Activated naive CD8-positive, alpha-beta T cell treated with anti-CD3 and anti-CD28 coated beads, Interleukin-2, amount 10 ng/mL, durations not matched to agents 7 days and 5 days (primary cell): Measurements from ENCODE around the gene TRAFD1. TPM values are rescaled to one million over a fixed set of nuclear protein-coding genes. Genes with fewer than 3 reads are reported as not detected.
A peak's percentile ranks its signal among the peaks of the same experiment; 100 is the strongest.
"Not testable (repeated sequence)": the region's sequence is repeated elsewhere in the genome, so short reads cannot be mapped to it uniquely, and the experiment has no call there.

Source experiments
- ATAC-seq: fragments of 150-1000 bp; cut with Tn5 transposase; one replicate; pipeline ENCODE4 v1.10.0; 2021; ENCODE audit warnings: low read depth, moderate library complexity
- POLR2A ChIA-PET: fragments of 350-600 bp; sonication (Branson Sonifier 250); formaldehyde crosslinking; loops from one replicate; lab custom pipeline; 2021; ENCODE audit warnings: antibody characterized with exemption; lab: Charles Lee
- DNase-seq: peaks from one replicate; pipeline ENCODE4 v3.0.0; 2021
- H3K27ac Mint-ChIP-seq: one replicate; pipeline ENCODE4 v1.8.0; 2022; ENCODE audit warnings: mild to moderate bottlenecking, mixed read lengths
- H3K27me3 Mint-ChIP-seq: one replicate; pipeline ENCODE4 v1.8.0; 2022; ENCODE audit warnings: mild to moderate bottlenecking, moderate library complexity, mixed read lengths
- H3K36me3 Mint-ChIP-seq: one replicate; pipeline ENCODE4 v1.8.0; 2021; ENCODE audit warnings: mild to moderate bottlenecking, mixed read lengths
- H3K4me1 Mint-ChIP-seq: one replicate; pipeline ENCODE4 v1.8.0; 2021; ENCODE audit warnings: mixed read lengths
- H3K4me3 Mint-ChIP-seq: one replicate; pipeline ENCODE4 v1.8.0; 2022; ENCODE audit warnings: mild to moderate bottlenecking, moderate library complexity, mixed read lengths
- H3K9me3 Mint-ChIP-seq: one replicate; pipeline ENCODE4 v1.8.0; 2021; ENCODE audit warnings: mixed read lengths
- total RNA-seq, 2 experiments: library from RNA; stranded (reverse); gene quantifications; one replicate each; pipeline ENCODE4 v1.2.3, GENCODE V29; 2021

The TRAFD1 gene
- 10 to 100 TPM; 69.7 to 70.3 TPM for total RNA-seq

GRCh38 chr12:112125250-112125999 lies at the start of gene TRAFD1:
Gene TRAFD1, plus strand, starts transcription at chr12:112125560. Its CDS starts 4,963 bp downstream, at chr12:112130523.
- Mint-ChIP-seq H3K27ac (peak within 1 kb of the TSS; percentile 84), H3K4me3 (peak within 1 kb of the TSS; percentile 87), H3K36me3 (peaks cover 7% of the 10 kb centered on the region), H3K9me3 (no peaks in the 10 kb centered on the region), H3K4me1 (peaks cover 36% of the 10 kb centered on the region), H3K27me3 (peaks cover 4% of the 10 kb centered on the region)
- ATAC-seq (peak; percentile 99), DNase-seq (peak; percentile 99)
- POLR2A ChIA-PET: interaction anchor here (0.6 to 8.8 kb wide), 14 partner anchors 10 to 813 kb away, joined by 3 to 146 read pairs (median 4); partner anchors contain the start of genes ERP29, NAA25, OAS3 and TMEM116

DNA sequence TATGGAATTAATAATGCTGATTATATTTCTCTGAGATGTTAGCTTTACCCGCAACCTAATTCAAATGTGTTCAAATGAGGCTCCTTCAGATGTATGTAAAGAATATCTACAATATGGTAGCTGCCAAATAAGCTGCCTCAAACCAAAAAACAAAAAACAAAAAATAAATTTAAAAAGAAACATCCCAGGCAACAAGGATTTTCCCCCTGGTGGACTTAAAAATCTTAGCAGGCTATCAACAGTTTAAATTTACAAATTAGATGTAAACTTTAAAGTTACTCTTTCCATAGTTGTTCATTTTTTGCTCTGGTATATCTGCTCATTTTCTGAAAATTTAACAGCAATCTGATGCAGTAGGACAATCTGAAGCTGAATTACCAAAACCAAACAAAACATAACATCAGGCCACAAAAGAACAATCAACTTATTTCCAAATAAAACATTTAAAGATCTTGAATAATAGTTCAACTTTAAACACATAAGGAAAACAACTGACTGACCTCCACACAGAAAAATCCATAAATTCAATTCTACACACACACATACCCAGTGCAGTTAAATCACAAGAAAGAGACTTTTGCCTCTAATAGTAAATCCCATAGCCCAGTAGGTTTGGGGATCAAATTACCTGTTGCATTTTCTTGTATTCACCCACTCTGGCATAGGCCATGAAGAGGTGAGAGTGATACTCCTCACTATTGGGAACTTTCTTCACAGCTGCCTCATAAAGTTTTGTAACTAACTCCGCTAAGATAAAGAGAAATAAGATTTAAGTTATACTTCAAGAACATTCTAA lies 38.1 kb upstream of the TRAFD1 start:
- ATAC-seq: no peak
- Mint-ChIP-seq H3K27ac (no peak overlapping the region), H3K27me3 (no peaks in the 10 kb centered on the region), H3K36me3 (peaks cover 39% of the 10 kb centered on the region), H3K4me1 (peaks cover 15% of the 10 kb centered on the region), H3K4me3 (no peak overlapping the region), H3K9me3 (no peaks in the 10 kb centered on the region)
- POLR2A ChIA-PET: interaction anchor here (1.7 kb wide), 1 partner anchor 22 kb away, joined by 5 read pairs; the partner anchor contains the start of gene NAA25
- no peak for DNase-seq

DNA sequence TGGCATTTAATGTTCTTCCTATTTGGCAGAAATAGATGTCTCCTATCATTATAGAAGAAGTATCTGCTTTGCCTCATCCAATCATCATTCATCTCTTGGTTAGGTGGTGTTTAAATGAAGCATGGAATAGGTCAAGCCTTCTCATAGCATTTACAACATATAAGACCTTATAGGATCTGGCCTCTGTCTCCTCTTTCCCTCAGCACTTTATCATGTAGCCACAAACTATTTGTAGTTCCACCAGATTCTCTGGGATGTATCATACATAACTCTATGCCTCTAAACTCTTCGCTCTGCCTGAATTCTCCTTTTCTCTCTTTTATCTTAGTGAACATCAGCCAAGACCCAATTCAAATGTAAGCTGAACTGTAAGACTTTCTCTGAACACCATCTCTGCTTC lies 37.5 kb upstream of the TRAFD1 start:
- POLR2A ChIA-PET: interaction anchor here (1.7 kb wide), 1 partner anchor 21 kb away, joined by 5 read pairs; the partner anchor contains the start of gene NAA25
- no peak overlapping the region for H3K27ac Mint-ChIP-seq
- H3K27me3 Mint-ChIP-seq: no peaks in the 10 kb centered on the region
- peaks cover 36% of the 10 kb centered on the region for H3K36me3 Mint-ChIP-seq
- DNase-seq (no peak), ATAC-seq (no peak)
- no peaks in the 10 kb centered on the region for H3K9me3 Mint-ChIP-seq
- H3K4me1 Mint-ChIP-seq: peaks cover 13% of the 10 kb centered on the region
- no peak overlapping the region for H3K4me3 Mint-ChIP-seq

DNA sequence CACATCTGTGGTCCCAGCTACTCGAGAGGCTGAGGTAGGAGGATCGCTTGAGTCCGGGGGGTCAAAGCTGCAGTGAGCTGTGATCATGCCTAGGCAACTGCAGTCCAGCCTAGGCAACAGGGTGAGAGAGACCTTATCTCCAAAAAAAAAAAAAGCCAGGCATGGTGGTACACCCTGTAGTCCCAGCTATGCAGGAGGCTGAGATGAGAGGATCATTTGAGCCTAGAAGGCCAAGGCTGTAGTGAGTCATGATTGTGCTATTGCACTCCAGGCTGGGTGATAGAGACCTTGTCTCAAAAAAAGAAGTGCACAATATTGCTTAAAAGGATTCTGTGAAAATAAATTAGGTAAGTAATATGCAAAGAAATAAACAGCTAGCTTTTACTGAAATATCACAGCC lies 33.8 kb upstream of the TRAFD1 start:
- Mint-ChIP-seq H3K27me3 (no peaks in the 10 kb centered on the region), H3K36me3 (peaks cover 28% of the 10 kb centered on the region), H3K4me1 (peaks cover 13% of the 10 kb centered on the region), H3K4me3 (no peak overlapping the region), H3K27ac (no peak overlapping the region), H3K9me3 (no peaks in the 10 kb centered on the region)
- ATAC-seq (no peak), DNase-seq (no peak)
- POLR2A ChIA-PET: interaction anchor here (0.5 kb wide), 1 partner anchor 123 kb away, joined by 6 read pairs; no protein-coding TSS in a partner anchor

- Mint-ChIP-seq H3K27me3 (no peaks in the 10 kb centered on the region), H3K4me3 (no peak overlapping the region), H3K4me1 (peaks cover 18% of the 10 kb centered on the region), H3K27ac (peak overlapping the region; percentile 28), H3K36me3 (peaks cover 40% of the 10 kb centered on the region), H3K9me3 (no peaks in the 10 kb centered on the region)
- DNase-seq (no peak), ATAC-seq (no peak)
- POLR2A ChIA-PET: interaction anchor here (1.4 kb wide), 1 partner anchor 29 kb away, joined by 4 read pairs; the partner anchor contains the start of gene TRAFD1
These were observed 29.3 kb upstream of the TRAFD1 start for GRCh38 chr12:112096070-112096469.

- peak overlapping the region; percentile 5 for H3K27ac Mint-ChIP-seq
- ATAC-seq (peak; percentile 33), DNase-seq (no peak)
- peaks cover 38% of the 10 kb centered on the region for H3K36me3 Mint-ChIP-seq
- H3K4me1 Mint-ChIP-seq: peaks cover 20% of the 10 kb centered on the region
- no peaks in the 10 kb centered on the region for H3K27me3 Mint-ChIP-seq
- H3K4me3 Mint-ChIP-seq: no peak overlapping the region
- POLR2A ChIA-PET: interaction anchor here (1.4 to 1.8 kb wide), 2 partner anchors 12 to 28 kb away, joined by 4 to 7 read pairs; partner anchors contain the start of genes NAA25 and TRAFD1
- H3K9me3 Mint-ChIP-seq: no peaks in the 10 kb centered on the region
These were observed 28.7 kb upstream of the TRAFD1 start for GRCh38 chr12:112096667-112097066.

DNA sequence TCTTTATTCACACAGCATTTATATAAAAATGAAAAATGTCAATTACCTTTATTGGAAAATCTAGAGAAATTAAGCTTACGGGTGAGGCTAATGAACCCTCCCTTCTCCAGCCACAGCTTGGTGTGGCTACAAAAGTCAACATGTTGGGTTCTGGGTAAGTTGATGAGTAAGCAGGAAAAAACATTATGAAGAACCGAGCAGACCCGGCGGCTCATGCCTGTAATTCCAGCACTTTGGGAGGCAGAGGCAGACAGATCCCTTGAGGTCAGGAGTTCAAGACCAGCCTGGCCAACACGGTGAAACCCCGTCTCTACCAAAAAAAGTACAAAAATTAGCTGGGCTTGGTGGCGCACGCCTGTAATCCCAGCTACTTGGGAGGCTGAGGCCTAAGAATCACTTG lies 27.7 kb upstream of the TRAFD1 start:
- ATAC-seq (no peak), DNase-seq (no peak)
- POLR2A ChIA-PET: interaction anchor here (0.6 to 1.8 kb wide), 4 partner anchors 11 to 651 kb away, joined by 3 to 7 read pairs (median 4); partner anchors contain the start of genes NAA25 and TRAFD1
- H3K4me1 Mint-ChIP-seq: peaks cover 20% of the 10 kb centered on the region
- no peaks in the 10 kb centered on the region for H3K9me3 Mint-ChIP-seq
- H3K4me3 Mint-ChIP-seq: no peak overlapping the region
- no peak overlapping the region for H3K27ac Mint-ChIP-seq
- peaks cover 36% of the 10 kb centered on the region for H3K36me3 Mint-ChIP-seq
- H3K27me3 Mint-ChIP-seq: no peaks in the 10 kb centered on the region

DNA sequence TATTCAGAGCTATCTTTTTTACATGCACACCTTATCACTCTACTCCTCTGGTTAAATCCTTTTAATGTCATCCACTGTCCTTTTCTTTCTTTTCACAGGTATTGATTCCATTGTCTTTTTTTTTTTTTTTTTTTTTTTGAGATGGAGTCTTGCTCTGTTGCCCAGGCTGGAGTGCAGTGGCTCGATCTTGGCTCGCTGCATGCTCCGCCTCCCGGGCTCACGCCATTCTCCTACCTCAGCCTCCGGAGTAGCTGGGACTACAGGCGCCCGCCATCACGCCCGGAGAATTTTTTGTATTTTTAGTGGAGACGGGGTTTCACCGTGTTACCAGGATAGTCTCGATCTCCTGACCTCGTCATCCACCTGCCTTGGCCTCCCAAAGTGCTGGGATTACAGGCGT lies 24.9 kb upstream of the TRAFD1 start:
- ATAC-seq, H3K9me3 Mint-ChIP-seq, H3K27ac Mint-ChIP-seq, H3K4me3 Mint-ChIP-seq, DNase-seq, H3K27me3 Mint-ChIP-seq, POLR2A ChIA-PET: not testable (repeated sequence)
- H3K4me1 Mint-ChIP-seq: peaks cover 37% of the 10 kb centered on the region
- H3K36me3 Mint-ChIP-seq: peaks cover 32% of the 10 kb centered on the region

GRCh38 chr12:112102127-112102526 lies 23.2 kb upstream of the TRAFD1 start:
- no peak overlapping the region for H3K27ac Mint-ChIP-seq
- DNase-seq (no peak), ATAC-seq (no peak)
- H3K4me1 Mint-ChIP-seq: peaks cover 37% of the 10 kb centered on the region
- peaks cover 31% of the 10 kb centered on the region for H3K36me3 Mint-ChIP-seq
- POLR2A ChIA-PET: interaction anchor here (0.7 to 1.7 kb wide), 3 partner anchors 15 to 329 kb away, joined by 3 to 5 read pairs (median 4); partner anchors contain the start of gene TRAFD1
- no peaks in the 10 kb centered on the region for H3K27me3 Mint-ChIP-seq
- H3K4me3 Mint-ChIP-seq: no peak overlapping the region
- no peaks in the 10 kb centered on the region for H3K9me3 Mint-ChIP-seq

- not testable (repeated sequence) for H3K27ac Mint-ChIP-seq, H3K9me3 Mint-ChIP-seq, H3K4me3 Mint-ChIP-seq, ATAC-seq, DNase-seq, H3K27me3 Mint-ChIP-seq
- Mint-ChIP-seq H3K36me3 (peaks cover 31% of the 10 kb centered on the region), H3K4me1 (peaks cover 43% of the 10 kb centered on the region)
- POLR2A ChIA-PET: interaction anchor here (1.7 kb wide), 1 partner anchor 23 kb away, joined by 5 read pairs; the partner anchor contains the start of gene TRAFD1
These were observed 22.6 kb upstream of the TRAFD1 start for GRCh38 chr12:112102746-112103145.

DNA sequence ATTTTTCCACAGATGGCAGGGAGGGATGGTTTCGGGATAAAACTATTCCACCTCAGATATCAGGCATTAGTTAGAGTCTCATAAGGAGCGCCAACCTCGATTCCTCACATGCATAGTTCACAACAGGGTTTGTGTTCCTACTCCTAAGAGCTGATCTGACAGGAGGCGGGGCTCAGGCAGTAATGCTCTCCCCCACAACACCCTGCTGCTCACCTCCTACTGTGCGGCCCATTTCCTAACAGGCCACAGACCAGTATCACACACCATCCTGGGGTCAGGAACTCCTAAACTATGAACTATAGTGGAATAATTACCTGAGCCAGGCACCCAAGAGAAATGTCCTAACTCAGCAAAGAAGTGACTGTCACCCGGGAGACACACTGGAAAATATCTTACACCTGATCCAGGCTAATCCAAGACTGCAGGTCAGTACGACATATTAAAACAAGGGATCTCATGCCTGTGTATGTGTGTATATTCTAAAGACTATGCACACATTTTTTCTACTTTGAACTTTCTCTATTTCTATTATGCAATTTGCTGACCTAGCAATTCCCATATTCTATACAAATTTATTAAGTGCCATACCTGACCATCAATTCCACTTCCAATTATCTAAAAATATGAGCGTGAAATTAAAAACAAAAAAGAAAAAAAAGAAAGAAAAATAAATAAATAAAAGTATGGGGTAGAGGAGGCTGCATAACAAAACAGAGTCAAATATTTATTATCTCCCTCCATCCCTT lies 21.4 kb upstream of the TRAFD1 start:
- POLR2A ChIA-PET: no interaction called here
- Mint-ChIP-seq H3K27ac (no peak overlapping the region), H3K27me3 (no peaks in the 10 kb centered on the region), H3K9me3 (no peaks in the 10 kb centered on the region), H3K36me3 (peaks cover 23% of the 10 kb centered on the region), H3K4me3 (no peak overlapping the region), H3K4me1 (peaks cover 41% of the 10 kb centered on the region)
- ATAC-seq (no peak), DNase-seq (no peak)

GRCh38 chr12:112105891-112106290 lies 19.5 kb upstream of the TRAFD1 start:
- Mint-ChIP-seq H3K27me3 (no peaks in the 10 kb centered on the region), H3K27ac (peak overlapping the region; percentile 18), H3K4me3 (no peak overlapping the region), H3K4me1 (peaks cover 41% of the 10 kb centered on the region), H3K36me3 (peaks cover 8% of the 10 kb centered on the region), H3K9me3 (no peaks in the 10 kb centered on the region)
- POLR2A ChIA-PET: interaction anchor here (0.7 to 1.3 kb wide), 2 partner anchors 19 to 161 kb away, joined by 3 to 8 read pairs; partner anchors contain the start of gene TRAFD1
- DNase-seq (no peak), ATAC-seq (no peak)
